Suprapubic skin (tissue), 4 donors: ENCODE measurements around the gene SDS. TPM values are rescaled to one million over a fixed set of nuclear protein-coding genes. Genes with fewer than 3 reads are reported as not detected.

Experiments used
- DNase-seq, 2 donors: peaks; one replicate each; pipeline ENCODE4 v3.0.0-alpha.2; 2019; ENCODE audit warnings: low spot score in 2 of 2
- H3K27ac ChIP-seq: fragments of 200-600 bp; sonication (generic); one replicate; pipeline ENCODE4 v1.5.1; 2019
- H3K27me3 ChIP-seq: fragments of 200-600 bp; sonication (generic); one replicate; pipeline ENCODE4 v1.5.1; 2019
- H3K36me3 ChIP-seq: fragments of 200-600 bp; sonication (generic); one replicate; pipeline ENCODE4 v1.5.1; 2019
- H3K4me1 ChIP-seq: fragments of 200-600 bp; sonication (generic); one replicate; pipeline ENCODE4 v1.5.1; 2019
- H3K4me3 ChIP-seq: fragments of 200-600 bp; sonication (generic); one replicate; pipeline ENCODE4 v1.5.1; 2019; ENCODE audit warnings: mild to moderate bottlenecking
- H3K9me3 ChIP-seq: fragments of 200-600 bp; sonication (generic); one replicate; pipeline ENCODE4 v1.5.1; 2019
- EP300 ChIP-seq: sonication (generic); formaldehyde crosslinking; IDR thresholded peaks from one replicate; pipeline ENCODE4 v1.6.1; 2017; ENCODE audit warnings: antibody characterized with exemption
- POLR2A ChIP-seq, 2 donors: fragments of 450-650 bp; IDR thresholded peaks; one replicate each; pipeline ENCODE4 v1.6.1; 2017; ENCODE audit warnings: antibody characterized with exemption in 2 of 2, mild to moderate bottlenecking in 2 of 2, moderate library complexity in 2 of 2
- POLR2AphosphoS5 ChIP-seq, 3 donors: sonication (generic); formaldehyde crosslinking; IDR thresholded peaks; one replicate each; pipeline ENCODE4 v1.6.1; 2017; ENCODE audit warnings: antibody characterized with exemption in 3 of 3
- WGBS: methylation state at CpG from one replicate; pipeline ENCODE4 v1.1.5; 2018; 5-methylcytosine and 5-hydroxymethylcytosine counted together
- total RNA-seq, 4 donors: library from RNA; depleted of rRNA; stranded (reverse); fragments of >200 nt; gene quantifications; one replicate each; pipeline ENCODE4 v1.1.0, GENCODE V29; 2016
- TF ChIP-seq, protein P1 (sequence below), 2 donors: fragments of 200-600 bp in 1 of 2; fragments of 450-650 bp in 1 of 2; sonication (generic) in 1 of 2; IDR thresholded peaks; one replicate each; pipeline ENCODE4 v1.5.1; 2016 to 2019; ENCODE audit warnings: antibody characterized with exemption in 2 of 2, mild to moderate bottlenecking in 1 of 2, moderate library complexity in 1 of 2

Gene SDS
- total RNA-seq, 4 donors from 2014 or later, result 2.7 TPM; not detected in 3

DNA sequence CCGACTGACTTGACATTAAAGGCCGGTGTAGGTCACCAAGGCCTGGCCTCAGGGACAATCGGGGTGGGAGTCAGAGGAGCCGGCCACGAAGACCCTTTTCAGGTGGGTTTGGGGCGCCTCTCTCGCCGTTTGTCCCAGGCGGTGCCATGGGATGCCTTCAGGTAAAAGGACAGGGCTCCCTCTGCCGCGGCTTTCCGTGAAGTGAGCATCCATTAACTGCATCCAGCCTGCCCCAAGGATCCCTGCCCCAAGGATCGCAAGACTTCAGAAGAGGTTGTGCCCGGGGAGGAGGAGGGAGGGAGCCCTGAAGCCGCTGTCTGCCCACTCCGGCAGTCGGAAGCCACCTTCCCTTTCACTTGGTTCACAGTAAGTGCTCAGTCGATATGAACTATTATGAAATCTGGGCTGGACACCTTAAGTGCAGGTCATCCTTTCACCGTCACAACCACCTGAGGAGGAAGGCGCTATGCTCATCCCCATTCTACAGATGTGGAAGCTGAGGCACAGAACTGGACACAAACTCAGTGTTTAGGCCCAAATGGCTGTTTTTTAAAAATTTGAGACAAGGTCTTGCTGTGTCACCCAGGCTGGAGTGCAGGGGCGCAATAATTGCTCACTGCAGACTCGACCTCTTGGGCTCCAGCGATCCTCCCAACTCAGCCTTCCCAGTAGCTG is 964 bp downstream of the SDS start:
- Histone ChIP-seq H3K27ac (no peak overlapping the region), H3K9me3 (no peaks in the 10 kb centered on the region), H3K27me3 (peaks cover 16% of the 10 kb centered on the region), H3K4me1 (peaks cover 6% of the 10 kb centered on the region), H3K4me3 (no peak overlapping the region), H3K36me3 (no peaks in the 10 kb centered on the region)
- DNase-seq, result no peak
- 89% methylated on average over 15 of the region's 23 CpGs for WGBS
- TF ChIP-seq, protein P1, sequence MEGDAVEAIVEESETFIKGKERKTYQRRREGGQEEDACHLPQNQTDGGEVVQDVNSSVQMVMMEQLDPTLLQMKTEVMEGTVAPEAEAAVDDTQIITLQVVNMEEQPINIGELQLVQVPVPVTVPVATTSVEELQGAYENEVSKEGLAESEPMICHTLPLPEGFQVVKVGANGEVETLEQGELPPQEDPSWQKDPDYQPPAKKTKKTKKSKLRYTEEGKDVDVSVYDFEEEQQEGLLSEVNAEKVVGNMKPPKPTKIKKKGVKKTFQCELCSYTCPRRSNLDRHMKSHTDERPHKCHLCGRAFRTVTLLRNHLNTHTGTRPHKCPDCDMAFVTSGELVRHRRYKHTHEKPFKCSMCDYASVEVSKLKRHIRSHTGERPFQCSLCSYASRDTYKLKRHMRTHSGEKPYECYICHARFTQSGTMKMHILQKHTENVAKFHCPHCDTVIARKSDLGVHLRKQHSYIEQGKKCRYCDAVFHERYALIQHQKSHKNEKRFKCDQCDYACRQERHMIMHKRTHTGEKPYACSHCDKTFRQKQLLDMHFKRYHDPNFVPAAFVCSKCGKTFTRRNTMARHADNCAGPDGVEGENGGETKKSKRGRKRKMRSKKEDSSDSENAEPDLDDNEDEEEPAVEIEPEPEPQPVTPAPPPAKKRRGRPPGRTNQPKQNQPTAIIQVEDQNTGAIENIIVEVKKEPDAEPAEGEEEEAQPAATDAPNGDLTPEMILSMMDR (IDR thresholded peaks at IDR 0.05), result no peak
- TF ChIP-seq POLR2AphosphoS5 (IDR thresholded peaks at IDR 0.05) (no peak), POLR2A (IDR thresholded peaks at IDR 0.05) (no peak), EP300 (no peak)

DNA sequence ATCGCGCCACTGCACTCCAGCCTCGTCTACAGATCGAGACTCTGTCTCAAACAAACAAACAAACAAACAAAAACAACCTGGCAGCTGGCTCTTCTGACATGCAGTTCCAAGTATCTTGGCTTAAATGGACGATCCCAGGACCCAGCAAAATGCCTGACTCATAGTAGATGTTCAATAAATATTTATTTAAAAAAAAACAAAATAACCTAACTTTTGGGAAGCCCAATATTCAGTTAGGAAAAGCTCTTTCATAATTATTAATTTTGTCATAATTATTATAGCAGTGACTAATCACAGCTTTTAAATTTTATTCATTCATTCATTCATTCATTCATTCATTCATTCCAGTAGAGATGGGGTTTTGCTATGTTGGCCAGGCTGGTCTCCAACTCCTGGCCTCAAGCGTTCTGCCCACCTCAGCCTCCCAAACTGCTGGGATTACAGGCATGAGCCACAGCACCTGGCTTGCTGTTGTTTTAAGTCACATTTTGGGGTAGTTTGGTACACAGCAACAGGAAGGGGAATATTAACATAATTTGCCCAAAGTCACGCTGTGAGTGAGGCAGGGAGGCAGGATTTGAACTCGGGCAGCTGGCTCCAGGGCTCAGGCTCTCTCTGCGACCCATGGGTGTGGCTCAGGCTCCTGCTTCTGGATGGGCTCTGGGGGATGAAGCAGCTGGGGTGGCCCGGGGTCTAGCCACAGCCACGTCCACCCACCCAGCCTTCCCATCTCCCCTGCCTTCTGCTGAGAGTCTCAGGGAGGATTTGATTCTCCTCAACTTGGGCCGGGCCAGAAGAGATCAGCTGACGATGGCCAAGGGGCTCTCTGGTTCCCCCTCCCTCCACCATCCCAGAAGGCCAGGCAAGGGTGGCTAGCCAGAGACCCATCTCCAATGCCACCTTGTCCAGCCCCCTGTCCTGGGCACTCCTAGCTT is 2.4 kb downstream of the SDS start:
- Histone ChIP-seq H3K27ac (no peak overlapping the region), H3K4me1 (peaks cover 6% of the 10 kb centered on the region), H3K27me3 (peaks cover 23% of the 10 kb centered on the region), H3K36me3 (no peaks in the 10 kb centered on the region), H3K4me3 (no peak overlapping the region), H3K9me3 (no peaks in the 10 kb centered on the region)
- TF ChIP-seq POLR2AphosphoS5 (IDR thresholded peaks at IDR 0.05) (no peak), EP300 (no peak), POLR2A (IDR thresholded peaks at IDR 0.05) (no peak)
- TF ChIP-seq, protein P1 (IDR thresholded peaks at IDR 0.05), result no peak
- 79% methylated on average over 11 of the region's 13 CpGs for WGBS
- no peak for DNase-seq

DNA sequence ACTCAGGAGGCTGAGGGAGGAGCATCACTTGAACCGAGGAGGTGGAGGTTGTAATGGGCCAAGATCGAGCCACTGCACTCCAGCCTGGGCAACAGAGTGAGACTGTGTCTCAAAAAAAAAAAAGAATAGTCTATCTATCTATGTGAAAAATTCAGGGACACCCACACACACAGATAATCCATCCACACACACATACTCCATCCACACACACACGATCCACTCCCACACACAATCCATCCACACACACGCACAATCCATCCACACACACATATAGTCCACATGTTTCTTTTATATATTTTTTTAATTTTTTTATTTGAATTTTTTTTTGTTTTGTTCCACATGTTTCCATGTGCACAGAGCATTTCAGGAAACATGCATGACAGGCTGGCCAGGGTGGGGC is 3.3 kb downstream of the SDS start:
- DNase-seq, result no peak
- TF ChIP-seq POLR2A (IDR thresholded peaks at IDR 0.05) (no peak), EP300 (no peak), POLR2AphosphoS5 (IDR thresholded peaks at IDR 0.05) (no peak)
- TF ChIP-seq, protein P1 (IDR thresholded peaks at IDR 0.05), result no peak
- peaks cover 23% of the 10 kb centered on the region for H3K27me3 ChIP-seq
- H3K9me3 ChIP-seq, result no peaks in the 10 kb centered on the region
- H3K4me1 ChIP-seq, result peaks cover 6% of the 10 kb centered on the region
- 73% methylated on average over 4 of the region's 4 CpGs for WGBS
- no peak overlapping the region for H3K27ac ChIP-seq
- no peaks in the 10 kb centered on the region for H3K36me3 ChIP-seq
- no peak overlapping the region for H3K4me3 ChIP-seq

DNA sequence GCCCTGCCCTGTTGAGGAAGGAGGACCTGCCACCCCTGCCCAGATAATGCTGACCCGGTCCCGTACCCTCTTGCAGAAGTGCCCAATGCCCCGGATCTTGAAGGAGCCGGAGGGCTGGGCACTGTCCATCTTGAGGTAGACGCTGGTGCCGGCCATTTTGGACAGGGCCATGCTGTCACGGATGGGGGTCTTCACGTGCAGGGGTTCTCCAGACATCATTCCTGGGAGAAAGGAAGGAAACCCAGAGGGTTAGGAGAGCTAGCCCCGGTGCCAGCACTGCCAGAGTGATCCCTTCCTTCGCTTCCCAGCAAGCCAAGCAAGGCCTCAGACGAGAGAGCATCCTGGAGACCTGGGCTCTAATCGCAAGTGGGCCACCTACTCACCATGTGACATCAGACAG is 4.2 kb downstream of the SDS start:
- DNase-seq, result no peak

DNA sequence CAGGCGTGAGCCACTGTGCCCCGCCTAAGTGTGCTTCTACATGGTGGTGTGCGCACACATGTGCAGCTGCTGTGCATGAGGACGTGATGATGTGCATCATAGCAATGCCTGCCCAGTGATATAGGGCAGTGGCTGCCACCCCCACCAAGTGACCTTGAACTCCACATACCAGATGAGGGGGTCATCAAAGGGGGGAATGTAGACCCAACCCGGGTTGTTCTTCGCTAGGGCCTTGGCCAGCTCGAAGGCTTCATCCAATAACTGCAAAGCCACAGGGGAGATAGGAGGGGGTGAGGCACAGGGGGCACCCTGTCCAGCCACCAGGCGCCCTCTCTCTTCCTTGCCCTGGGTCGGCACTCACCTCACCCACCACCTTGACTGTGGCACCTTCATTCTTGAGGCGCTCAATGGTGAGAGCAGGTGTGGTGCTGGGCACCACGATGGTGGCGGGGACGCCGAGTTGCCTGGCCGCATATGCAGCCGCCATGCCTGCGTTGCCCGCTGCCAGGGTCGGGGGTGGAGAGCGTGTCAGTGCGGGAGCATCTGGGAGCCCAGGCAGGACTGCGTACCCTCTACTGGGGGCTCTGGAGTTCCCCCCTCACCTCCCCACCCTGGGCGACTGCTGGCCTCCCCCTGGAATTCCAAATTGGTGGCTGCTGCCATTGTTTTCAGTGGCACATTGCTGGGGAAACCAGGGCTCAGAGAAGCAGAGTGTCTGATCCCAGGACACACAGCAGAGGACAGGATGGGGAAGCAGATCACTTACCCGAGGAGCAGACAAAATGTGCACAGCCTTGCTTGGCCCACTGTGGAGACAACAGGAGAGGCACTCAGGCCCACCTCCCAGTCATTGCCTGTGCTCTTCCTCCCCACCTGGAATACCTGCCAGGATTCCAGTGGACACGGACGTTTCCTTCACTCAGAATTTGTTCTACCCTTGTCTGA is 5.1 kb downstream of the SDS start:
- 81% methylated on average over 14 of the region's 26 CpGs for WGBS

More for the DNA sequence above, 4.2 kb downstream of the SDS start:
- H3K27ac ChIP-seq, result no peak overlapping the region
- WGBS, result 97% methylated on average over 7 of the region's 12 CpGs
- peaks cover 6% of the 10 kb centered on the region for H3K4me1 ChIP-seq
- H3K9me3 ChIP-seq, result no peaks in the 10 kb centered on the region
- H3K4me3 ChIP-seq, result no peak overlapping the region
- no peaks in the 10 kb centered on the region for H3K36me3 ChIP-seq
- TF ChIP-seq POLR2A (IDR thresholded peaks at IDR 0.05), result no peak
- H3K27me3 ChIP-seq, result peaks cover 23% of the 10 kb centered on the region

More for the DNA sequence above, 5.1 kb downstream of the SDS start:
- Histone ChIP-seq H3K4me3 (no peak overlapping the region), H3K36me3 (no peaks in the 10 kb centered on the region), H3K9me3 (no peaks in the 10 kb centered on the region), H3K27ac (no peak overlapping the region), H3K27me3 (peaks cover 23% of the 10 kb centered on the region), H3K4me1 (no peaks in the 10 kb centered on the region)
- no peak for DNase-seq
- TF ChIP-seq POLR2A (IDR thresholded peaks at IDR 0.05) (no peak), POLR2AphosphoS5 (IDR thresholded peaks at IDR 0.05) (no peak), EP300 (no peak)
- TF ChIP-seq, protein P1 (IDR thresholded peaks at IDR 0.05), result no peak
